ENCODE measurements around the gene AGBL3.

AGBL3 gene

DNA sequence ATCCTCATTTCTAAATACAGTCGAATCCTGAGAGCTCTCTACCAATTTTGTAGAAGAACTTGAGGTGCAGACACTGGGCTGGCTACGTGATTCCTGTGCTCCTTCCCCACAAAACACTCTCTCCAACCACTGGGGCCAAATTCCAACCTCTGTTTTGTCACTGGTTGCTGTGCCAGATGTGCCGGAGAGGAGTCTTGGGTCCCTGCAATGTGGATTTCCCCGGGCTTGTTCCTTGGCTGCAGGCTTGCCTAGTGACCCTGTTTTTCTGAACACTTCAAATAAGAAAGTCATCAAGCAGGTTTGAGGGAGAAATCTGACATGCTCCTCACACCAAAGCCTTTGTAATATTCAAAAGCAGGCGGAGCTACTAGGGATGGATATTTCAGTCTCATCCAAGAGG, 44.4 kb upstream of the AGBL3 start:
- in situ Hi-C loops (cut with MboI; ENCODE audit: low pct_unique_long_range_greater_than_20kb, low sequenced_read_pairs, unreplicated experiment): loop anchor here (10.0 kb wide), 1 partner anchor 307 kb away; no protein-coding TSS in a partner anchor
- TF ChIP-seq, protein P1, sequence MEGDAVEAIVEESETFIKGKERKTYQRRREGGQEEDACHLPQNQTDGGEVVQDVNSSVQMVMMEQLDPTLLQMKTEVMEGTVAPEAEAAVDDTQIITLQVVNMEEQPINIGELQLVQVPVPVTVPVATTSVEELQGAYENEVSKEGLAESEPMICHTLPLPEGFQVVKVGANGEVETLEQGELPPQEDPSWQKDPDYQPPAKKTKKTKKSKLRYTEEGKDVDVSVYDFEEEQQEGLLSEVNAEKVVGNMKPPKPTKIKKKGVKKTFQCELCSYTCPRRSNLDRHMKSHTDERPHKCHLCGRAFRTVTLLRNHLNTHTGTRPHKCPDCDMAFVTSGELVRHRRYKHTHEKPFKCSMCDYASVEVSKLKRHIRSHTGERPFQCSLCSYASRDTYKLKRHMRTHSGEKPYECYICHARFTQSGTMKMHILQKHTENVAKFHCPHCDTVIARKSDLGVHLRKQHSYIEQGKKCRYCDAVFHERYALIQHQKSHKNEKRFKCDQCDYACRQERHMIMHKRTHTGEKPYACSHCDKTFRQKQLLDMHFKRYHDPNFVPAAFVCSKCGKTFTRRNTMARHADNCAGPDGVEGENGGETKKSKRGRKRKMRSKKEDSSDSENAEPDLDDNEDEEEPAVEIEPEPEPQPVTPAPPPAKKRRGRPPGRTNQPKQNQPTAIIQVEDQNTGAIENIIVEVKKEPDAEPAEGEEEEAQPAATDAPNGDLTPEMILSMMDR (IDR thresholded peaks at IDR 0.05; ENCODE audit: extremely low read depth, insufficient read depth, missing control alignments): no peak
- no peak for DNase-seq (ENCODE audit: low spot score)

DNA sequence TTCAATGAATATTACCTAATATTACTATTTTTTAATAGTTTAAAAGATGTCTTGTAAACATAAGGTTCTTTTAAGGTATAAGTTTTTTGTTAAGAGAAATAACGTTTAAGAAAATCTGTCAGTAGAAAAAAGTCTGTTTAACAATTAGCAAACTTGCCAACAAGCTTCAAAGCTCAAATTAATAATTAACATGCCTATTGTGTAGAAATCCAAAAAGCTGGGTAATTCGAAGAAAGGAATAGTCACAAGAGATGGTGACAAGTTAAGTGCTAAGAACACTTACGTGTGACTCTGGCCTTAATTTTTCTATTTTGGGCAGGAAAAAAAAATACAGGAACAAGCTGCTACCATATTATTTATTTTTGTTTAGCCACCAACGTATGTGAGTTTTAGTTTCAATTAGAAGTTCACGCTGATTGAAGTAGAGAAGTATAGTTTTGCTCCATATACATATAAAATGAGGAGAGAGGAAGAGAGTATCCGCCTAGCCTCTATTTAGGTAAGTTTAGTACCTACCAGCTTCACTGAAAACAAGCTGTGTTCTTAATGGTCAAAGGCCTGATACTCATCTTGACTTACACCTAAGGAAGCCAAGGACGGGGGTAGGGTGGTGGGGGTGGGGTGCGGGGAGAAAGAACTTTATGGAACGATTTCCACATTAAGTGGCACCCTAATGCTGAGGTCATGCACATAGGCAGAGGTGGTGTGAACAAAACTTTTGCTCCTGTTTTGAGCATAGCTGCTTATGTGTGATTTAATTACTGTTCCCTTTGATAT, 43.4 kb upstream of the AGBL3 start:
- no peak for DNase-seq (ENCODE audit: low spot score)
- in situ Hi-C loops (cut with MboI; ENCODE audit: low pct_unique_long_range_greater_than_20kb, low sequenced_read_pairs, unreplicated experiment): loop anchor here (10.0 kb wide), 1 partner anchor 308 kb away; no protein-coding TSS in a partner anchor
- TF ChIP-seq, protein P1 (IDR thresholded peaks at IDR 0.05; ENCODE audit: extremely low read depth, insufficient read depth, missing control alignments): no peak

DNA sequence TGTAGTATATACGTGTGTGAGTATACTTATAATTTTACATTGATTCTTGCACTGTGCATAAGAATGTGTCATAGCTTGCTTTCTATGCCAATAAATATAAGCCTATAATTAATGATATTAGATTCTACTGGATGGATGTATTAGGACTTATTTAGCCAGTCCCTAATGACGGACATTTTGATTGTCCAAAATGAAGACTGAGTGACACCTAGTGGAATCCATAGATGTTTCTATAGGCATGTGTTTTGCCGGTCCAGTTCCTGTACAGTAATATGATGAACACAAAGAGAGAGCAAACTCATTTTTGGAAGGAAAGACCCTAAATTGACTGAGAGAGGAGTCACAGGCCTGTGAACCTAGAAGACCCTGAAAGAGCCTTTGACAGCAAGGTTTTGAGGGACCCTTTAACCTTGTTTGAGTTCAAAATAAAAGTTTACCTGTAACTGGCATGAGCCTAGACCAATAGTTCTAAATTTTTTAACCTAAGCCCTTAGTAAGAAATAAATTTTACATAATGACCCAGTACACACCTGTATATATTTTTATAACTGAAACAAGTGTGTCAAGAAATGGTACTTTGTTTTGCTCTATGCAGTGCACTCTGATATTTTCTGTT, 42.4 kb upstream of the AGBL3 start:
- TF ChIP-seq, protein P1 (IDR thresholded peaks at IDR 0.05; ENCODE audit: extremely low read depth, insufficient read depth, missing control alignments): peak; percentile 54
- DNase-seq (ENCODE audit: low spot score): peak; percentile 67
- in situ Hi-C loops (cut with MboI; ENCODE audit: low pct_unique_long_range_greater_than_20kb, low sequenced_read_pairs, unreplicated experiment): loop anchor here (10.0 kb wide), 1 partner anchor 309 kb away; no protein-coding TSS in a partner anchor

DNA sequence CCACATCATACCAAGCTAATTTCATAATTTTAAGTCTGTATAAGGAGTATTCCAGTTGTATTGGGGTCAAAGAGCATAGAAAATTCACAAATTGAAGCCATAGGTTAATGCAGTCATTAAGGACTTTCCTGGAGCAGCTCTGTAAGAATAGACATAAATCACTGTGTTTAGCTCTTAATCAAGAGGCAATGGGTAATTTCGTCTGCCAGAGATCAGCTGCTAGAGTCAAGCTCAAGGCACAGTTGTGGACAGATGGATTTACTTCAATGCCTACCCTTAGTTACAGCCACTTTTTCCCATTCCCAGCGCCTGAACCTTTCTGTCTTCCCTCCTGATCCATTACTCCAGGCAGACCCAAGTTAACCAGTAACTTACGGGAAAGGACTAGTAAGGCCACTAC, 40.6 kb upstream of the AGBL3 start:
- no peak for DNase-seq (ENCODE audit: low spot score)
- TF ChIP-seq, protein P1 (IDR thresholded peaks at IDR 0.05; ENCODE audit: extremely low read depth, insufficient read depth, missing control alignments): no peak
- in situ Hi-C loops (cut with MboI; ENCODE audit: low pct_unique_long_range_greater_than_20kb, low sequenced_read_pairs, unreplicated experiment): loop anchor here (10.0 kb wide), 1 partner anchor 311 kb away; no protein-coding TSS in a partner anchor

DNA sequence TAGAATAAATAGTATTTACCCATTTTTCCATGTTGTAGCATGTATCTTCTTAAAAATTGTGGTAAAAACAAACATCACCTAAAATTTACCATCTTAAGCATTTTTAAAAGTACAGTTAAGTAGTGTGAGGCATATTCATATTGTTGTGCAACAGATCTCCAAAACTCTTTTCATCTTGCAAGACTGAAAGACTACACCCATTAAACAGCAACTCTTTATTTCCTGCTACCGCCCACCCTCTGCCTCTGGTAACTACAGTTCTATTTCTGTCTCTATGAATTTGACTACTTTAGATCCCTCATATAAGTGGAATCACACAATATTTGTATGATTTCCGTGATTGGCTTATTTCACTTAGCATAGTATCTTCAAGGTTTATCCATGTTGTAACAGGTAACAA, 40.0 kb upstream of the AGBL3 start:
- no peak for DNase-seq (ENCODE audit: low spot score)
- in situ Hi-C loops (cut with MboI; ENCODE audit: low pct_unique_long_range_greater_than_20kb, low sequenced_read_pairs, unreplicated experiment): loop anchor here (10.0 kb wide), 1 partner anchor 311 kb away; no protein-coding TSS in a partner anchor
- TF ChIP-seq, protein P1 (IDR thresholded peaks at IDR 0.05; ENCODE audit: extremely low read depth, insufficient read depth, missing control alignments): no peak

DNA sequence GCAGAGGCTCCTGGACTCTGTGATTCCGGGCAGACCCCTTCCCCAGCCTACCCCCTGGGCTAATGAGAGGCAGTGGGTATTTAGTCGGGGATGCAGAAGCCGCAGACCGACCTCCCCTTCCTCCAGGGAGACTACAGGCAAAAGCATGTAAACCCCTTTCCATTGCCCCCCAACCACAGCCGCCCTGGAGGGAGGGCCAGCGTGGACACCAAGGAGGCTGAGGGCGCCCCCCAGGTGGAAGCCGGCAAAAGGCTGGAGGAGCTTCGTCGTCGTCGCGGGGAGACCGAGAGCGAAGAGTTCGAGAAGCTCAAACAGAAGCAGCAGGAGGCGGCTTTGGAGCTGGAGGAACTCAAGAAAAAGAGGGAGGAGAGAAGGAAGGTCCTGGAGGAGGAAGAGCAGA, 39.0 kb upstream of the AGBL3 start:
- DNase-seq (ENCODE audit: low spot score): no peak
- TF ChIP-seq, protein P1 (IDR thresholded peaks at IDR 0.05; ENCODE audit: extremely low read depth, insufficient read depth, missing control alignments): no peak
- in situ Hi-C loops (cut with MboI; ENCODE audit: low pct_unique_long_range_greater_than_20kb, low sequenced_read_pairs, unreplicated experiment): loop anchor here (10.0 kb wide), 1 partner anchor 313 kb away; no protein-coding TSS in a partner anchor

All from GM13977 (cell line).